Skeletal muscle tissue (tissue), 4 donors: ENCODE data around the gene SAMD9. TPM values are rescaled to one million over a fixed set of nuclear protein-coding genes. Genes with fewer than 3 reads are reported as not detected.
"Not testable (repeated sequence)": the region's sequence is repeated elsewhere in the genome, so short reads cannot be mapped to it uniquely, and the experiment has no call there.

ENCODE experiments used
- H3K27ac ChIP-seq: one replicate; pipeline ENCODE4 v1.7.0; 2013; ENCODE audit warnings: mild to moderate bottlenecking, low read depth, low read length, inconsistent platforms
- H3K27me3 ChIP-seq, 3 donors: one replicate each; pipeline ENCODE4 v1.7.0; 2013; ENCODE audit warnings: low read length in 3 of 3; ENCODE audit not compliant: control insufficient read depth in 3 of 3, insufficient read depth in 3 of 3
- H3K36me3 ChIP-seq, 3 donors: one replicate each; pipeline ENCODE4 v1.7.0; 2013; ENCODE audit warnings: low read length in 3 of 3; ENCODE audit not compliant: control insufficient read depth in 3 of 3, insufficient read depth in 3 of 3
- H3K4me1 ChIP-seq, 3 donors: one replicate each; pipeline ENCODE4 v1.7.0; 2013; ENCODE audit warnings: low read length in 3 of 3, mild to moderate bottlenecking in 3 of 3; ENCODE audit not compliant: control insufficient read depth in 3 of 3, insufficient read depth in 3 of 3
- H3K4me3 ChIP-seq, 3 donors: one replicate each; pipeline ENCODE4 v1.7.0; 2013; ENCODE audit warnings: low read length in 3 of 3
- H3K9ac ChIP-seq, 3 donors: one replicate each; pipeline ENCODE4 v1.7.0; 2013; ENCODE audit warnings: low read length in 3 of 3, mild to moderate bottlenecking in 3 of 3, moderate library complexity in 2 of 3, low read depth in 1 of 3
- H3K9me3 ChIP-seq, 3 donors: one replicate each; pipeline ENCODE4 v1.7.0; 2013; ENCODE audit warnings: low read length in 3 of 3; ENCODE audit not compliant: control insufficient read depth in 3 of 3
- total RNA-seq: library from RNA; depleted of rRNA; stranded (reverse); fragments of >200 nt; gene quantifications from one replicate; pipeline ENCODE4 v1.2.3, GENCODE V29; 2014
- donor health status: Osteomylitis.

Gene SAMD9
- total RNA-seq, 1 donor from 2014 or later = 3.1 TPM

DNA sequence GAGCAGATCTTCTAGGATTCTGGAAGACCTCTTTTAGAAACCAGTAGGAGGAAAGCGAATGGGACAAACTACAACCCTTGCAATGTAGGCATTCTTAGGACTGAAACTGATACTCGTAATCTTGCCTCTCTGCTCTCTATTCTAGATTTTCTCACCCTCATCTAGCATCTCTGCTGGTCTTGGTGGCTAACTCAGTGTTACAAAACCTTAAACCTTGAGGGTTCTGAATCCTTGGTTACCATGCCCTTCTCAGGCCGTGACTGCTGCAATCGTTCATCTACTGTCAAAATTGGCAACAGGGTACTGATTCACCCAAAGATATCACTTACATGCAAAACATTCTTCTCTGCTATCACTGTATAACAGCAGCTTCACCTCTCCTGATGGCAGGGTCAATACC, 55.2 kb downstream of the SAMD9 start:
- H3K4me3 ChIP-seq = no peak overlapping the region
- no peak overlapping the region for H3K9ac ChIP-seq

DNA sequence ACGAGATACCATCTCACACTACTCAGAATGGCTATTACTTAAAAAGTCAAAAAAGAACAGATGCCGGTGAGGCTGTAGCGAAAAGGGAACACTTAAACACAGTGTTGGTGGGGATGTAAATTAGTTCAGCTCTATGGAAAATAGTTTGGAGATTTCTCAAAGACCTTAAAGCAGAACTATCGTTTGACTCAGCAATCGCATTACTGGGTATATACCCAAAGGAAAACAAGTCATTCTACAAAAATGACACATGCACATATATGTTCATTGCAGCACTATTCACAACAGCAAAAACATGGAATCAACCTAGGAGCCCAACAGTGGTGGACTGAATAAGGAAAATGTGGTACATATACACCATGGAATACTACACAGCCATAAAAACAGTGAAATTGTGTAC, 56.9 kb downstream of the SAMD9 start:
- H3K27me3 ChIP-seq = no peaks in the 10 kb centered on the region
- no peaks in the 10 kb centered on the region for H3K4me1 ChIP-seq
- H3K27ac ChIP-seq = no peak overlapping the region
- no peaks in the 10 kb centered on the region for H3K9me3 ChIP-seq
- no peak overlapping the region for H3K9ac ChIP-seq
- H3K36me3 ChIP-seq = no peaks in the 10 kb centered on the region
- no peak overlapping the region for H3K4me3 ChIP-seq

More for the DNA sequence above, 55.2 kb downstream of the SAMD9 start:
- Histone ChIP-seq H3K36me3 (no peaks in the 10 kb centered on the region), H3K27ac (no peak overlapping the region), H3K4me1 (no peaks in the 10 kb centered on the region), H3K9me3 (peaks cover 0 to 2% (median 0%) of the 10 kb centered on the region in 3 donors), H3K27me3 (no peaks in the 10 kb centered on the region)

DNA sequence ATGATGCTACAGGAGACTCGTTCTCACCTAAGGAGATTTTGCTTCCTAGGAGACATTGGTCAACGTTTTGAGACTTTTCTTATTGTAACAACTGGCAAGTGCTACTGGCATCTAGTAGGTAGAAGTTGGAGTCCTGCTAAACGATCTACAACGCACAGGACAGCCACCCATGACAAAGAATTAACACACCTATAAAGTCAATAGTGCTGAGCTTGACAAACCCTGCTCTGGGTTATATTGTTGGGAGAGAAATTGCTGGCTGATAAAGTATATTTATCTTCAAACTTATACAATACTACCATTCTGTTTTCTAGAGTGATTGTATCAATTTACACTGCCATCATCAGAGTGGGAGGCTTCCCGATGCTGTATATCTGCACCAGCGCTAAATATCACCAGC, 57.8 kb downstream of the SAMD9 start:
- Histone ChIP-seq H3K9me3 (no peaks in the 10 kb centered on the region), H3K36me3 (no peaks in the 10 kb centered on the region), H3K27ac (no peak overlapping the region), H3K27me3 (no peaks in the 10 kb centered on the region), H3K4me3 (no peak overlapping the region), H3K9ac (no peak overlapping the region), H3K4me1 (no peaks in the 10 kb centered on the region)

DNA sequence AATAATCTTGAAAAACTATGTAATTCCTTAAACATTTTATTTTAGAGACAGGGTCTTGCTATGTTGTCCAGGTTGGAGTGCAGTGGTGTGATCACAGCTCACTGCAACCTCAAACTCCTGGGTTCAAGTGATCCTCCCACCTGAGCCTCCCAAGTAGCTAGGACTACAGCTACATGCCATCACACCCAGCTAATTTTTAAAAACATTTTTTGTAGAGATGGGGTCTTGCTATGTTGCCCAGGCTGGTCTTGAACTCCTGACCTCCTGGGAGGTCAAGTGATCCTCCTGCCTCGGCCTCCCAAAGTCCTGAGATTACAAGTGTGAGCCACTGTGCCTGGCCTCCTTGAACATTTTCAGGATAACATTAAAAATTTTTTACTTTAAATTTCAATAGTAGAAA, 61.2 kb downstream of the SAMD9 start:
- not testable (repeated sequence) for H3K4me1 ChIP-seq, H3K36me3 ChIP-seq, H3K4me3 ChIP-seq, H3K9me3 ChIP-seq, H3K27ac ChIP-seq, H3K27me3 ChIP-seq, H3K9ac ChIP-seq

DNA sequence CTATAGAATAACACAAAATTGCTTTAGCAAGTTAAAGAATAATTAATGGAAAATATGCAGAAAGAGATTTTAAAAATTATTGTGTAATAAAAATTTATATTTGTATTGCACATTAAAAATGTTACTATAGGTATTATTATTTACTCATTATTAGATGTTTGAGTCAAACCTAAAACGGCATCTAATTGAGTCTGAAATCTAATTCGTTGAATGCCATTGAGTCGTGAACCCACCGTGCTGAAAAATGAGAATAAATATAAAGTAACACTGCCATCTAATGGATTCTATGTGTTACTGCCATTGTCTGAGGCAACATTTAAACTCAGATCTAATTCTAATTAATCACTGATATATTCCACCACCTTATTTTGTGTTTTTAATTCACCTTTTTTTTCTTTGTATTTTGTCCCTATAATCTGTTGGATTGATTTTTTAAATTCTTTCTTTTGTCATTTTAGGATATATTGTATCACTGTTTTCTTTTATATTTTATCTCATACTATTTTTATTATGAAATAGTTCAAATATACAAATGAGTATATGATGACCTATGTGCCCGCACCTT, 62.2 kb downstream of the SAMD9 start:
- H3K9ac ChIP-seq = no peak overlapping the region
- no peaks in the 10 kb centered on the region for H3K4me1 ChIP-seq
- H3K36me3 ChIP-seq = no peaks in the 10 kb centered on the region

DNA sequence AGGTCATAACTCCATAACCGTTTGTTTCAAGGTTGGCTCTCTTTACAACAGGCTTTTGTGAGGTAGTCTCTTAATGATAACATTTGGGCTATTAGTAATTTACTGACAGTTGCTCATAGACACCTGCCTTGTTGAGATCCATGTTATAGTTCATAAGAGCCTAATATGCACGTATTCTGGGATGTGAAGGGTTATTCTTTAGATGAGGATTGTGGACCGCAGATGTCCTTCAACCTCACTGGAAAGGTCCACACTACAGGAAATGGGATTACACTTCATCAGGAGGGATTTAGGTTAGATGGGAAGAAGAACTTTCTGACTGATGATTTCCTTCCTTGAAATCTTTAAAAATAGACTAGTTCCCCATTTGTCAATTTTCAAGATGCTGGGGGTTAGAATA, 62.8 kb downstream of the SAMD9 start:
- no peaks in the 10 kb centered on the region for H3K27me3 ChIP-seq
- no peaks in the 10 kb centered on the region for H3K4me1 ChIP-seq
- H3K9ac ChIP-seq = no peak overlapping the region
- H3K4me3 ChIP-seq = no peak overlapping the region
- no peaks in the 10 kb centered on the region for H3K9me3 ChIP-seq
- no peak overlapping the region for H3K27ac ChIP-seq
- H3K36me3 ChIP-seq = no peaks in the 10 kb centered on the region

More for the DNA sequence above, 62.2 kb downstream of the SAMD9 start:
- Histone ChIP-seq H3K27ac (no peak overlapping the region), H3K4me3 (no peak overlapping the region), H3K27me3 (no peaks in the 10 kb centered on the region), H3K9me3 (no peaks in the 10 kb centered on the region)

DNA sequence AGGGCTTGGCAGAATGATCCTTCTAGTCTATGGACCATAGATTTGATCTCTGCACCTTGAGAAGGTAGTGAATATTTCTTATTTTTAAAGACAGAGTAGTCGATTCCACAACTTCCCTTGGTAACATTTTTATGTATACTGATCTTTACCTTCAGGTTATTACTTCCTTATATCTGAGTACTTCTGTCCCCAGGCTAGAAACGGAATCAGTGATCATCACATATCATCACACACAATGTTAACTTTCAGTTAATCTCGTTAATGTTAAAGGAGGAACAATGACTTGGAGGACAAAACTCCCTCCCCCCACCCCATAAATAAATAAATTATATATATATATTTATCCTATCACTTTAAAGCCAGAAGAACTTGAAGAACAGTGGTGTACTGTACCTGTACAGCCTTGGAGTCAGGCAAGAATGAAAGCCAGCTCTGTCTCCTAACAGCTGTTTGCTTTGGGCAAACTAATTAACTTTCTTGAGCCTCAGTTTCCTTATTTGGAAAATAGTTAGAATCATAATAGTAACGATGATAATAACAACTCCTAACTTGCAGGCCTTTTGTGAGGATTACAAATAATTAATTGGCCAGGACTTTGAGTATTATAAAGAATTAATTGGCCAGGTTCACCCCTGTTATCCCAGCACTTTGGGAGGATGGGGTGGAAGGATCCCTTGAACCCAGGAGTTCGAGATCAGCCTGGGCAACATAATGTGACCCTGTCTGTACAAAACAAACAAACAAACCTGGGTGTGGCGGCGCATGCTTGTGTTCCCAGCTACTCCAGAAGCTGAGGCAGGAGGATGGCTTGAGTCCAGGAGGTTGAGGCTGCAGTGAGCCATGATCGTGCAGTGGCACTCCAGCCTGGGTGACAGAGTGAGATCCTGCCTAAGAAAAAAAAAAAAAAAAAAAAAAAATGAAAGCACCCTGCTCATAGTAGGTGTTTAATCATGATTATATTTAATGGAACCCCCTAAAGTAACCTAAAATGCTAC, 63.5 kb downstream of the SAMD9 start:
- H3K4me3 ChIP-seq = no peak overlapping the region
- H3K36me3 ChIP-seq = no peaks in the 10 kb centered on the region
- no peaks in the 10 kb centered on the region for H3K9me3 ChIP-seq
- H3K27me3 ChIP-seq = no peaks in the 10 kb centered on the region
- H3K27ac ChIP-seq = no peak overlapping the region
- H3K9ac ChIP-seq = no peak overlapping the region
- H3K4me1 ChIP-seq = no peaks in the 10 kb centered on the region

DNA sequence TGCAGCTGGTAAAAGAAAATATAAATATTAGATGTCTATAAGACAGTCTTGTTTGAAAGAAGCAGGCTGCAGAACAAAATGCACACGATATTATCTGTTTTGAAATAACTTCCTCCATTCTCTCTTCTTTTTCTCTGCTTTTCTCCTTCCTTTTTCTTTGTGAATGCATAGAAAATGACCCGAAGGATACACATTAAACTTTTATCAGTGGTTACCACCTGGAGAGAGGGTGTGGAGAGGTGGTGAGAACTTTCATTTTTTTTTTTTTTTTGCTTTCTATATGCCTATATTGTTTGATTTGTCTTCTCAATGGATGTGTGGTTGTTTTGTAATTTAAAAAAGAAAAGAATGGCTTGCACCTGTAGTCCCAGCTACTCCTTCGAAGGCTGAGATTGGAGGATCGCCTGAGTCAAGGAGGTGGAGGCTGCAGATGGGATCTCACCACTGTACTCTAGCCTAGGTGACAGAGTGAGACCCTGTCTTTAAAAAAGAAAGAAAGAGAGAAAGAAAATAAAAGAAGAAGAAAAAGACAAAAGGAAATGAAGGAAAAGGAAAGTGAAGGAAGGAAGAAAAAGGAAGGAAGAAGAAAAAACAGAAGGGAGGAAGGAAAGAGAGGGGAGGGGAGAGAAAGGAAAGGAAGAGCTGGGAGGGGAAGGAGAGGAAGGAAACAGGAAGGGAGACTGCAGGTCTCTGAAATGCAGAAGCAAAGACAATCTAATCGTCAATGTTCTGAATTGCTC, 64.4 kb downstream of the SAMD9 start:
- Histone ChIP-seq H3K27ac (no peak overlapping the region), H3K9ac (no peak overlapping the region), H3K4me3 (no peak overlapping the region), H3K36me3 (no peaks in the 10 kb centered on the region), H3K9me3 (no peaks in the 10 kb centered on the region), H3K27me3 (no peaks in the 10 kb centered on the region), H3K4me1 (no peaks in the 10 kb centered on the region)

DNA sequence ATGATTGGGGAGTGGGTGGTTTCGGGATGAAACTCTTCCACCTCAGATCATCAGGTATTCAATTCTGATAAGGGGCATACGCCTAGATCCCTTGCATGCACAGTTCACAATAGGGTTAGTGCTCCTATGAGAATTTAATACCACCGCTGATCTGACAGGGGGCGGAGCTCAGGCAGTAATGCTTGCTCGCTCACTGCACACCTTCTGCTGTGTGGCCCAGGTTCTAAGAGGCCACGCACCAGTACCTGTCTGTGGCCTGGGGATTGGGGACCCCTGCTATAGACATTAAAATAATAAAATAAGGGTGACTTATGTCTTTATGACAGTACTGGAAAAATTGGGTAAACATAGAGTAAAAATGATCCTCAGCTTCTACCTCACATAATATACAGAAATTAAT, 66.1 kb downstream of the SAMD9 start:
- no peak overlapping the region for H3K4me3 ChIP-seq
- H3K9ac ChIP-seq = no peak overlapping the region
- H3K36me3 ChIP-seq = no peaks in the 10 kb centered on the region
- no peaks in the 10 kb centered on the region for H3K27me3 ChIP-seq
- no peak overlapping the region for H3K27ac ChIP-seq
- no peaks in the 10 kb centered on the region for H3K9me3 ChIP-seq
- H3K4me1 ChIP-seq = no peaks in the 10 kb centered on the region
